GM19468 (cell line): ENCODE measurements around the gene TNS3.

Experiments
- ATAC-seq: cut with Tn5 transposase; IDR thresholded peaks from one replicate; pipeline ENCODE4 v1.9.1; 2021; ENCODE audit warnings: mild to moderate bottlenecking, moderate library complexity, moderate number of reproducible peaks; ENCODE audit not compliant: unreplicated experiment; ENCODE audit errors: extremely low read depth

TNS3 gene

DNA sequence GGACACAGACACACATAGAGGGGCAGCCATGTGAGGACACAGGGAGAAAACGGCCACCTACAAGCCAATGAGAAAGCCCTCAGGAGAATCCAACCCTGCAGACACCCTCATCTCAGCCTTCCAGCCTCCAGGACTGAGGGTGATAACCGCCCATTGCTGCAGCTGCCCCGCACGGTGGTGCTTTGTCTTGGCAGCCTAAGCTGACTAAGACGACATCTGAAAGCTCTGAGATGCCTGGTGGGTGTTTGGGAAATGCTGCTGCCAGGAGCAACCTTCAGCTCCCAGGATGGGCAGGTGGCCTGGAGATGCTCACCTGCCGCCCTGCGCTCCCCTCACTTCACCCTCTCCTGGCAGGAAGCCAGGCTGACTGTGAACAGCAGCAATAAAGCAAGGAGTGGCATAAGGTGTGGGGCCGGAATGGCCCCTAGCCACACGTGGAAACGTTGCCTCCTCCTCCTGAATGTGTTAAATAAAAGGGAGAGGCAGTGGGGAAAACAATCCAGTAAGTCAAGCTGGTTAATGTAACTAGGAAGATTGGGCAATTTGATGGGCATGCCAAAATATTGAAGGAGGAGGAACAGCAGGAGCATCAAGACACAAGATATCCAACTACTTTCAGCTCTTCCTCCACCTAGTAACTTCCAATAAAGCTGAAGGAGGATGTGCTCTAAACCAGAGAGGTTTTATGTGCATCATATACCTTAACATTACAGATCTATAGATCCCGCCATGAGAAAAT, 121.5 kb downstream of the TNS3 start:
- no peak for ATAC-seq

DNA sequence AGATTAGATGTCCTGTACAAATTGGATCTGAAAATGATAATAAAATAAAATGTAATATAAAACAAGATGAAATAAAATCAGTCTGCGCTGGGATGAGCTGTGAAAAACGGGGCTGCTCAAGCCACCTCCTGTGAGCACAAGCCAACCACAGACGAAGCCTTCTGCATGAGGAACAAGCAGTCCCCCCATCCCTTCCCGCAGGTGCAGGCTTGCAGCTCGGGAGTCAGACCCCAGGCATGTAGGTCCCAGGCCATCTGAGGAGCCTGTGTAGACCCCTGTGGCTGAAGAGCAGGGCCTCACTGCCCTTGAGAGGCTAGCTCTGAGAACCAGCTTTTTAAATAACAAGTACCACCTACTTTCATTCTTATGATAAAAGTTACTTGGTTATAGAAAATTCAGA, 123.4 kb downstream of the TNS3 start:
- no peak for ATAC-seq

DNA sequence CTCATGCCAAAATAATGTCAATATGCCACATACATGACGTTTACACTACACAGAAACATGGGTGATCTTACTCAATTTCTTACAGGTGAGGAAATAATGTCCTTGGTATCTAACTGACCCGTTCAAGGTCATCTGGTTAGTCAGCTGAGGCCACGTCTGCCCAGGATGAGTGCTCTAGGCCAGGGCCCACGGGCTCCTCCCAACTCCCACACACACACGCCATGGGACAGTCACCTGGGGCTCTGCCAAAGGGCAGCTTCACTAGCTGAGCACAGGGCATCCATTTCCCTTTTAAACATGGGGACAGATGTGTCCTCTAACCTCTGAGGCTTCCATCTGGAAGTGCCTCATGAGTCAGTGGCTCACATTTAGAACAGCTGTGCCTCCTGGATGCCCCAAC, 123.9 kb downstream of the TNS3 start:
- no peak for ATAC-seq

DNA sequence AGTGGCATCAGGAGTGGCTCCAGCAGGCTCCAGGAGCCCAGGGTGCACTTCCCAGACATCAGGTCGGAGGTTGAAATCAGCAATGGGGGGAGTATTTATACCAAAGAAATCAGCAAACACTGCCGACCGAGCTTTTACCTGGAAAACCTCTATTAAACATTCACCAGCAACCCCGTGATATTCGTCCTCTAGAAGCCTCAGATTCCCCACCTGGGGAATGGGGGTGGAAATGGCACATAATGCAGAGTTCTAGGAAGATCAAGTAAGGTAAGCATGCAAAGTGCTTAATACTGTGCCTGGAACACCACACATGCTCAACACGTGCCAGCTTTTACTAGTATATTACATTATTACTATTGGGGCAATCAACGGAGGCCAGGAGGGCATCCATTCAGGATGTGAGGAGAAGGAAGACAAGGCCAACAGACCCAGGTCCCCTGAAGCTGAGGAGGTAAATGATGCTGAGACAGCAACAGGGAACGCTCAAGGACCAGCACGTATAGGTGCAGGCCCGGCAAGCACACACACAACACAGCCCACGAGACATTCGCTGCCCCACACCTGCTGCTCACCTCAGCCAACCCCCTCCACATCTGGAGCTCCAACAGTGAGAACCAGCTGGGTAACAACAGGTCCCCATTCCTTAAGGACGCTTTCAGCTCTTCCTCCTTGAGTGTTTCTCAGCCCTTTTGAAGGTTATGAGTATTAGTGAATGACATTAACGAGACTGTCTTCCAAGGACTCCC, 125.5 kb downstream of the TNS3 start:
- ATAC-seq: no peak

DNA sequence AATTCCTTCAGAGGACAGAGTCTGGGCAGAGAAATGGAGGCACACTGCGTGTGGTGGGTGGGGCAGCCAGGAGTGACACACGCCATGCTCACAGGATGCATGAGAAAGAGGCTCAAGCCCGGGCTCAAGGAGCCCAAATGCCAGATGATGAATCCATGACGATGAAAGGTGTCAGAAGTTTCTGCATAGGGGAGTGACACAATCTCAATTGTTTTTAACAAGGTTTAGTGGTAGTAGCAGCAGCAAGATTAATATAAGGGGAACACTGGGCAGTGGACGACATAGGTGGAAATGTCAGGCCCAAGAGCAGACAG, 126.1 kb downstream of the TNS3 start:
- ATAC-seq: no peak

DNA sequence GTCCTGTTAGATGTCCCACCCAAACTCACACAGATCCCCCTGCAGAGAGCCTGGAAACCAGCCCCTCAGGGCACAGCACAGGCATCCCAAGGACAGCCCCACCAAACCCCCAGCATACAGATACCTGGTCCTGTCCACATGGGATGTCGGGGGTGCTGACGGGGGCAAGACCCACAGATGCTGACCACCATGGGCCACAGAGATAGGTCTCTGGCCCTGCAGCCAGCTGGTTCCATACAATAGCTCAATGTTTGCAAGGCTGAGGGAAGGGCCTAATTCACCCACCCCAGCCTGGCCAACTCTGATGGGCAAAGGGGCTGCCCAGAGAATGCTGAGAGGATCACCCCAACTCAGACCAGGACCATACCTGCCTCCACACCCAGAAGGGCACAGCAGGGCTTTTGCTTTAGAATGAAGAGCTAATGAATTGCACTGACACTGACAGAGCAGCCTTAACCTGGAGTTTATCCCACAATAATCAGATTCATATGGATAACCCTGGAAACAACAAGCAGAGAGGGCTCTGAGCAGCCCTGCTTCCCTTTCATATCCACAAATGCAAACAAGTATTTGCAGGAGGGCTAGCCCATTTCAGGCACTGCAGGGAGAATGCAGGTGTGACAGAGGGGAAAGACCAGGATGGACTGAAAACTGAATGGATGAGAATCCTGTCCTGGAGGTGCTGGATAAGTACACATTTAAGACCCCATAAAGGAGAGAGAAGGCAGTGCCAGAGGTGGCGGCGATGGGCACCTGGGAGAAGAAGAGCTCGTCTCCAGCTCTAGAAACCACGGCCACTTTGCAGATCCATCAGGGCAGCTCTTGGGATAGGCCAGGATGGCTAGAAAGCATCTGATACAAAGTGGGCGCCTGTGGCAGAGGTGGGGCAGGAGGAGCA, 126.7 kb downstream of the TNS3 start:
- no peak for ATAC-seq

DNA sequence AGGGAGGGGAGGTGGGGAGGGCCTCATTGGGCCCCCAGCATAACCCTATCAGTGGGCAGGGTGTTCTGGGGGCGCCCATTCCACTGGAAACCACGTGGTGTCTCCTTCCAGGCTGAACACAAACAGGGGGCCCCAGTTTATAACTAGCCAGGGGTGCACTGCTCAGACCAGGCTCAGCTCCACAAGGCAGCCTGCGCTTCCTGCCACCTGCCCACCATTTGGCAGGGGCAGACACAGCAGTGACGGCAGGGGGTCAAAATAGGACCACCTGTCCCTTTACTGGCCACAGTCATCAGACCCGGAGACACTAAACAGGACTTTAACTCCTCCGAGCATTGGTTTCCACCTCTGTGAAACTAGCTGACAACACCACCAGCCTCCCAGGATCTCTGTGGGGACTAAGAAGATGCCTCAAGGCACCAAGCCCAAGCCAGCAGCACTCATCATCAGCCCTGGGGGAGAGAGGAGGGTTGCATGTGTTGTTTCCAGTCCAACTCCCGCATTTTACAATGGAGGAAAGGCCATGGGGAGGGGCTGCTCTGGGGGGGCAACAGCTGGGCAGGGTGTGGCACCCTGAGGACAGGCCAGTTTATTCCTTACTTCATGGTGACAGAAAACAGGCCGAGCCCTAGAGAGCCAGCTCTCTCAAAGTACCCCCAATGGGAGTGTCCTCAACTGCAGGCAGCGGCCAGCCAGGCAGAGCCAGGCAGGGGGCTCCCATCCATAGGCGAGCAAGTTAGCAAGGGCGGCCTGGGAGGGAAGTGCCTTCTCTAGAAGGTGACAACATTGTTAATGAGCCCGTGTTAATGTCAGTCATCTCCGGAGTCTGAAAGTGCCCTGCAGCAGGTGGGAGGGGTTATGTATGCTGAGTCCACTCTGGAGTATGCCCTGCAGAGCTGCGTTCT, 127.6 kb downstream of the TNS3 start:
- ATAC-seq: no peak

DNA sequence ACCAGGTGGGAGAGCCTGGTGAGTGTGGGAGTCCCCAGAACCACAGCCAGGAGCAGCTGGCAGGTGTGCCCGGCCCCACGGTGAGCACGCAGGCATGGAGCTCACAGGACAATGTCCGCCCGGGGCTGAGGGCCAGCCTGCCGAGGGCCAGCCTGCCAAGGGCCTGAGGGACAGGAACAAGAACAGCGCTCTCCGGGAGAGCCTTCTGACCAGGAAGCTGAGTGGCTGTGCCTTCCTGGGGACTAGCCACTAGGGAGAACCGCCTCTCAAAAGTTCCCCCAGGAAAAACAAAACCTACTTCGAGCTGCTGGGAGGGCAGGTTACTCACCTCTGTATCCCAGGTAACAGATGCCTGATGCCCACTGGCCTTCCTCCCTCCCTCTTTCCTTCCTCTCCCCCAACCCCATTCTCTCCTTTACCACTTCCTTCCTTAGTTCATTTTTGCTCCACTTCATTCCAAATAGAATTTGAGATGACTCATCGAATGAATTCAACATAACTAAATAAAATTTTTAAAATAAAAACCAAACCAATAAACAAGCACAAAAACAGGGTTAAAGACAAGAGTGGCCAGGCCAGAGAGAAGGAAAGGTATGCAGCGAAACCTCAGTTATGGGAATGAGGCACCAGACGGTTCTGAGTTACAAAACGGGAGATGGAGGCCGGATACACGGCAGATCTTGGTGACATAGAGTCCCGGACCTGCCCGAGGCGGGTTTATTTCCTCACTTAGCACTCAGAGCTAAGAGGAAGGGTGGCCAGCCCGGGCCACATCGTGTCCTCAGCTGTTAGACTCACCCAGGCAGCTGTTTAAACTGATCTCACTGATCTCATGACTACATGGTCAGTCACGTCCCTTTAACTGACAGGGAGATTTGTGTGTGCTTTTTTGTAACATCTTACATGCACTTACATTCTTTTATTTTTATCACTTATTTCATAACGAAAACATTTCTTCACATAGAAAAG, 128.5 kb downstream of the TNS3 start:
- no peak for ATAC-seq

DNA sequence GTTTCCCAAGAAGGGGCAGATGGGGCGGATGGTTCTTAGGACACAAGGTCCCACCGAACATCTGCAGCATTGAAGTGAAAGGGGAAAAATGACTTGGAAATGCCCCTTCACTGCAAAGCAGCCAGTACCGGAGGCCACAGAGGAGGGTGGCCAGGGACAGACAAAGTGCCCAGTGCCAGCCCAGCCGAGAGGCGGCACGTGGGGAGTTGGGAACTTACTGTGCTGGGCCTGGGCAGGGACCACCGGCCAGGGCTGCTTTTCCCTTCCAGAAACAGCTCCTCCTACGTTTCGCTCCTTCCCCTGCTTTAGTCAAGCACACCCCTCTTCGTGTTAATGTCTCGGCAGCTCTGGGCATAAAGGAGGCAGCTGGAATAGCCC, 129.2 kb downstream of the TNS3 start:
- no peak for ATAC-seq

DNA sequence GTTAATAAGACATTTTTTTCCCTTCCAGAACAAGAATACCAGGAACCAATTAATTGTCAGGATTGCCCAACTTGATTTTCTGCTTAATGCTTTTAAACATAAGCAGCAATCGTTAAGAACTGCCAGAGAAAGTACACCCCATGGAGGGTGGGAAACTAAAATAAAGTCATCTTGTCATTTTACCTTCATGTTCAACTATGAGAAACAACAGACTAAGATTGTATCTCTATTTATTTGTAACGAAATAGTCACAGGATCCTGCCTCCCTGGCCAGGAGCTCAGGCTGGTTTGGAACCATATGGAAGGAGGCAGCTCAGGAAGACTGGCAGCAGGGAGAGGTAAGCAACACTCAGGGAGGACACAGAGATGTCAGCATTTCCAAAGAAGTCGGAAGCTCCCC, 129.6 kb downstream of the TNS3 start:
- no peak for ATAC-seq

DNA sequence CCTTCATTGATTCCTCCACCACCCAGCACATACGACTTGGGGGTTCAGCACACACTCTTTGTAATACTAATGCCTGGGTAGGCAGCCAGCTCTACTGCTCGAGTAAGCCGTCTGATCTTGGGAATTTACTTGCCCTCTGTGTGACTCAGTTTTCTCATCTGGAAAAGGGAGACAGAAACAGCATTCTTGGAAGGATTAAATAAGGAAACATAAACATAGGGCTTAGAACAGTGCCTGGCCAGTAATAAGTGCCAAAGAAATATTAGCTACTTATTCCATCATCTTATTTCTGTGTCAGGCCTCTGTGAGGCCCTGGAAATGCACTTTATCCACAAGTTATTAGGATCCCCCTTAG, 130.1 kb downstream of the TNS3 start:
- no peak for ATAC-seq

DNA sequence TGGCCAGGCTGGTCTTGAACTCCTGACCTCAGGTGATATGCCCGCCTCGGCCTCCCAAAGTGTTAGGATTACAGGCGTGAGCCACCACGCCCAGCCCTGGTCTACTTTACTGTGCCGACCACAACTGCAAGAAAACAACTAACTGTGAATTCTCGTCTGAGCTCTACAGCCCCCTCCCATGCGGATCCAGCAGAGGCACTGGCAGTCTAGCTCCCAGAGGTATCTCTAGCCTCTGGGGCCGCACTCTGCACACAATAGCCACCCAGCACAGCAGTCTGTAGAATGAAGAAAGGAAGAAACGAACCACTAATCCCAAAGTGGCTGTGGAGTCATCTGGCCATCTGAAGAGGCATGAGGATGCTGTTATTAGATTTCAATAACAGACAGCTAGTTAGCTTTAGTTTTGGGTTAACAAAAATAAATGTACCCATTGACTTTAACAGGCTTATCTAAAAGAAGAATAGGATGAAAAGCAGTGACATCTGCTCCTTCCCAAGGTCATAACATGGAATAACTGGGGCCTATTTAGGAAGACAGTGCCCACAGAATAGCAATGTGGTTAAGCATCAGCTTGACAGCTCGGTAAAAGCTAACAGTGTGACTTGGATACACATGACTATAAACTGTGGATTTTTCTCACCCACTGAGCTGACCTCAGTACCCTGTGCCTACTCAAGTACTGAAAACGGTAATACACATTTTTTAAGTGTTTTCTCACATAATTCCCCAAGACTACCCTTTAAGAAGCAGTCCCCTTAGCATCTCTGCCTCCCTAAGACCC, 131.9 kb downstream of the TNS3 start:
- ATAC-seq: no peak

DNA sequence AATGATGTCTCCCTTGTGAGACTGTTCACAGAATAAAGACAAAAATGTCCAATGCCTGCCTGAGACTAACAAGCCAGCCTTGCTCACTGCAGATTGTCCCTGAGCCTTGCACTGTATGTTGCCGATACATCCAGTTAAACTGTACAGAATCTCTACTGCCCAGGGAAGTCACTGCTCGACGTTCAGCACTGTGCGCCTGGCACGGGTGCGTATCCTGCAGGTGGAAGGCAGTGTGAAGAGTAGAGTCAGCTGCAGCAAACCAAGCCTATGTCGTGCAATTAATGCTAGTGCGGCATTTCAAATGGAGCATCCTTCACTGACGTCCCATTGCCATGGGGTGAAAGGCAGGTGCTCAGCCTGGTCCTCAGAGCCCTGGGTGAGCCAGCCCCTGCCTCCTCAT, 132.9 kb downstream of the TNS3 start:
- ATAC-seq: no peak

DNA sequence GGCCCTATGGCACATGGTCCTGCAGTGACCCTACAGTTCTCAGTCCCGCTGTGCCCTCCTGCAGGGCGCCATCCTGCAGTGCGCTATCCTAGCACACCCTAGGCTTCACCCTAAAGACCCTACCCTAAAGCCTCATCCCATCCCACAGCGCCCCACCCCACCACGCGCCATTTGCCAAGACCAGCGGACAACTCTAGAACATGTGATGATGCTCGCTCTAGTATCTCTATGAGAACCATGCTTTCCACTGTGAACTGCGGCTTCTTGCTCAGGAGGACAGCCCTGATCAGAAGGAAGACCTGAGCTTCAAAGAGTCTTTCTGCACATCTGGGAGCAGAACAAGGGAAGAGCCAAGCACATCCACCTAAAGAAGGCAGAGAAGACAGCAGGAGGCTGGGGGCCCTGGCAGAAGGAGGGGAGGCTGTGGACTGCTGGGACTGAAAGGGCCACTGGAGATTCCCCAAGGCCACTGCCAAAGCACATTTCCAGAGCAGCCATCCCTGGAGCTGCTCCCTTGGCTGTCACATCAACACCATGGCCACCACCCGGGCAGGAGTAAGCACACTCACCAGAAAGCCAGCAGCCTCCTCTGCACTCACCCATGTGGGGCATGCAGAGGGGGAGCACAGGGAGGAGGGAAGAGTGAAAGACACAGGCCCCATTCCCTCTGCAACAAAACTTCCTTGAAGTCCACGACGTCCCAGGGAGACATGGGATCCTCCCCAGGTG, 134.1 kb downstream of the TNS3 start:
- no peak for ATAC-seq

DNA sequence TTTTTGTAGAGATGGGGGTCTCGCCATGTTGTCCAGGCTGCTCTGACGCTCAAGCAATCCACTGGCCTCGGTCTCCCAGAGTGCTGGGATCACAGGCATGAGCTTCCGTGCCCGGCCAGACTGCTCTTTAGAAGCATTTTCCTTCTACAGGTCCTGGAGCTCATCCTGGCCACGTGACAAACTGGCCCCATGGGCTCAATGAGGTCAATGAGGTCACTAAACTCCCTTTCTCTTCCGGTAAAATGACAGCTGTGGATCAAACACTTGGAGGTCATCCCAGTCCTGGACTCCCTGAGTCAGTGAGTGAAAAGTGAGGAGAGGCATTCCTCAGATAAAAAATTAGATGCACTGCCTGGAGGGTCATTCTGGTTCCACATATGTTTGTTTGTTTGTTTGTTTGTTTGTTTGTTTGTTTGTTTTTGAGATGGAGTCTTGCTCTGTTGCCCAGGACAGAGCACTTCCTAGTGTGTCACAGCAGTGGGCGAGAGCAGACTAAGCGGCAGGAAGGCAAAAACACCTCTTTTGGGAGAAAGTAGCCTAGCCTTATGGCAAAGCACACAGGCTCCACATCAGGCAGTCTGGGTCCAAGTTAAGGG, 134.9 kb downstream of the TNS3 start:
- ATAC-seq: no peak

DNA sequence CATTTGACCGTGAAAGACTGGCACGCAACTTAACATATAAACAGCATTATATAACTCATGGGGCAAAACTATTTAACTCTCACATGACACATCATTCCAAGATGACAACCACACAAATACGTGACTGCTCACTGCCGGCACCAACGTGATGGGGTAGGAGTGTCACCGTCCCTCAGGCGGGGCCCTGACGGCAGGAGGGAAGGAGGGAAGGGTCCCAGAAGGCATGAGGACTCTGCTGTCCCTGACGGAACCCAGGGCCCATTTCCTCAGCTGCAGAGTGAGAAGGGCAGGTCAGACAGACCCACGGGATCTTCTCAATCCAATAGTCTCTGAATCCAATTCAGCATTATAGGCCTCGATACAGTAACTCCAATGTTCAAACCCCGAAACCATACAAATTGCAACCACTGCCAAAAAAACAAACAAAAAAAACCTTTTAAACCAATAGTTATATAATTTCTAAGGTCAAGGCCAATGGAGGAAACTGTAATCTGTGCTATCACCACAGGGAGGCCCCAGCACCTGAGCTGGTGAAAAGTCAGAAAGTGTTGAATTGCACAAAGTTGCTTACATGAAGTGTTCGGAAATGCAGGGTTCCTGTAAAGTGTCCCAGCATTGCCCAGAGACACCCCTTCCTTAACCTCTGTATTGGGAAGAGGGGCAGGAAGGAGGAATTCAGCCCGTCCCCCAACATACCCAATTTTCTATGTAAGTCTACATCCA, 137.4 kb downstream of the TNS3 start:
- ATAC-seq: no peak

DNA sequence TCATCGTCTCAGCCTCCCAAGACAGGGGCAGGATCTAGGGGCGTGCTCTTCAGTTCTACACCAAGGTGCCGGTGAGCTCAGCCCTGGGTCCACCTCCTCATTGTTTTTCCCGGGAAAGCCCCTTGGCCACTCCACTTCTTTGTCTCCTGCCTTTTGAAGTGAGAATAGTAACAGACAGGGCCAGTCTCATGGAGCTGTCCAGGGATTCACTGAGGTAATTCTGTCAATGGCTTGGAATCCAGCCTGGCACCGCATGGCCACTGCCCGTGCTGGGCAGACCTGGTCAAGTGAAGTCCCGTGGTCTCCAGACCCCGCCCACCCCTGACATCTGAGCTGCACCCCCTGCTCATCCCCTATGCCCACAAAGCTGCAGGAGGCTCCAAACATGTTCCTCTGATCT, 138.9 kb downstream of the TNS3 start:
- no peak for ATAC-seq
